AG10803 (cell line): ENCODE measurements around the gene GABPB2.

Source experiments
- DNase-seq: peaks from one replicate; pipeline ENCODE4 v3.0.0; 2010; ENCODE audit warnings: low read depth
- H3K4me3 ChIP-seq: 2 replicates; pipeline ENCODE4 v1.5.1; 2011; ENCODE audit warnings: mild to moderate bottlenecking, low read length, control low read depth
- CTCF ChIP-seq: conservative IDR thresholded peaks from 2 replicates; pipeline ENCODE4 v1.5.1; 2011; ENCODE audit warnings: mild to moderate bottlenecking, low read length, control low read depth, inconsistent platforms

GABPB2 gene

GRCh38 chr1:151037032-151037431 lies 33.5 kb upstream of the GABPB2 start:
- DNase-seq, result no peak
- no peak overlapping the region for H3K4me3 ChIP-seq
- no peak for TF ChIP-seq CTCF

GRCh38 chr1:151039521-151039920 lies 31.0 kb upstream of the GABPB2 start:
- TF ChIP-seq CTCF, result no peak

GRCh38 chr1:151043163-151043562 lies 27.4 kb upstream of the GABPB2 start:
- H3K4me3 ChIP-seq, result no peak overlapping the region
- DNase-seq, result no peak
- no peak for TF ChIP-seq CTCF

More at GRCh38 chr1:151039521-151039920, 31.0 kb upstream of the GABPB2 start:
- H3K4me3 ChIP-seq, result no peak overlapping the region
- no peak for DNase-seq

- DNase-seq, result peak; percentile 68
- no peak for TF ChIP-seq CTCF
- H3K4me3 ChIP-seq, result peak within 1 kb of the TSS; percentile 82
Measured at GRCh38 chr1:151047591-151047924, 23.0 kb upstream of the GABPB2 start, which contains the start of gene C1orf56. TSS of gene C1orf56 (plus strand) at chr1:151047751. CDS start at chr1:151047848, 97 bp downstream.

- peak overlapping the region; percentile 82 for H3K4me3 ChIP-seq
- TF ChIP-seq CTCF, result no peak; the same call in 1 of the 2 replicates
- DNase-seq, result peak; percentile 65
Measured at GRCh38 chr1:151047925-151048644, 22.5 kb upstream of the GABPB2 start.

GRCh38 chr1:151048645-151049032 lies 21.9 kb upstream of the GABPB2 start:
- no peak for DNase-seq
- H3K4me3 ChIP-seq, result peak overlapping the region; percentile 82
- TF ChIP-seq CTCF, result peak; percentile 60; the same call in 1 of the 2 replicates

GRCh38 chr1:151049458-151049857 lies 21.1 kb upstream of the GABPB2 start:
- DNase-seq, result no peak
- no peak overlapping the region for H3K4me3 ChIP-seq
- TF ChIP-seq CTCF, result no peak
